Measurements from ENCODE around the gene KRT26. TPM values are rescaled to one million over a fixed set of nuclear protein-coding genes. Genes with fewer than 3 reads are reported as not detected.

KRT26 gene
- total RNA-seq, 1 experiment from 2014 or later = not detected

DNA sequence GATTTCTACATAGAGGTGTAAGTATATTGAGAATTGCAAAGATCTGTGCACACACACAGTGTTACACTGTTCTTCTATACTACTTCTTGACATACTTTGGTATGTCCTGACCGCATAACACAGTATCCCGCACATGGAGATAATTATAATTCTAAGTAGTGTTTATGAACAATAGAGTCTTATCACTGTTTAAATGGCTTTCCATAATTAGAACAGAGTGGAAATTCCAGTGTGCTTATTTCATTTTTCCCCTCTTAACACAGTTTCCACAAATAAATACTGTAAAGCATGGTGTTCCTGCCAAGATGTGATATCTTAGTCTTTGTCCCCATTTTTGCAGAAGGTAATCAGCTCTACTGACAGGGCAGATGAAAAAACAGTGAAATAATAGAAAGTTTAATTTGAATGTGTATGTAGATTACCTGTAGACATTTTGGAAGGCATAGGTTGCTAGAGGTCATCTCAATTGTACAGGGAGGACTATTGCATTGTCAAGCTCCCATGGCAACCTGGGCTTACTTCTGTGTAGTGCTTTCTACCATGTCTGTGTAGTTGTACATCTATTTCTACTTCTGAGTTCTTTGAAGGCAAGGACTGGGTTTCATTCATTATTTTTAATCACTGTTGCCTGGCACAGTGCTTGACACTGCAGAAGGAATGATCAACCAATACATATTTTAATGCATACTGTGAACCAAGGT is 37.9 kb upstream of the KRT26 start:
- H3K4me1 ChIP-seq (replicated peaks) = peaks cover 36% of the 10 kb centered on the region
- H3K27ac ChIP-seq = peak overlapping the region; percentile 78
- no peak overlapping the region for H3K4me3 ChIP-seq
- peak in 1 of 2 experiments; percentile 75 for DNase-seq (ENCODE audit: low read depth in 1 of 2, low spot score in 2 of 2)
- no peaks in the 10 kb centered on the region for H3K36me3 ChIP-seq
- no peaks in the 10 kb centered on the region for H3K9me3 ChIP-seq (replicated peaks)
- H3K27me3 ChIP-seq (replicated peaks) = no peaks in the 10 kb centered on the region

DNA sequence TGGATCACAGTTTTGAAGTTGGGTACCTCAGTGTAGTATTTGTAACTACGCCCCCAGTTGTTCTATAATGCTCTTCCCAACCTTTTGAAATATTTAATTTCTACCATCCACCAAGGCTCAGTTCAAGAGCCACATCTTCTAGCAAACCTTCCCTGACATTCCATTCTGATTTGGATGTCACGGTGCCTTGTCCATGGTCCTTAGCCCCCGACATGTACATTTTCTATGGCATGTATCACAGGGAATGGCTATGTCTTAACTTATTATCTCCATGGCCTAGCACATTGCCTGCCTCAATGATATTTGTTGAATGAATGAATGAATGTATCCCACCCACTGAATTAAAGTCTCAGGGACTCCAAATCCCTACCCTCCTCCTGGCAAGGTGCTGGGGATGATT is 34.1 kb upstream of the KRT26 start:
- DNase-seq (ENCODE audit: low read depth in 1 of 2, low spot score in 2 of 2) = no peak
- H3K4me3 ChIP-seq = no peak overlapping the region
- H3K4me1 ChIP-seq (replicated peaks) = peaks cover 29% of the 10 kb centered on the region
- no peaks in the 10 kb centered on the region for H3K36me3 ChIP-seq
- no peaks in the 10 kb centered on the region for H3K9me3 ChIP-seq (replicated peaks)
- H3K27ac ChIP-seq = no peak overlapping the region
- no peaks in the 10 kb centered on the region; the same call in 1 of the 2 replicates for H3K27me3 ChIP-seq (replicated peaks)

DNA sequence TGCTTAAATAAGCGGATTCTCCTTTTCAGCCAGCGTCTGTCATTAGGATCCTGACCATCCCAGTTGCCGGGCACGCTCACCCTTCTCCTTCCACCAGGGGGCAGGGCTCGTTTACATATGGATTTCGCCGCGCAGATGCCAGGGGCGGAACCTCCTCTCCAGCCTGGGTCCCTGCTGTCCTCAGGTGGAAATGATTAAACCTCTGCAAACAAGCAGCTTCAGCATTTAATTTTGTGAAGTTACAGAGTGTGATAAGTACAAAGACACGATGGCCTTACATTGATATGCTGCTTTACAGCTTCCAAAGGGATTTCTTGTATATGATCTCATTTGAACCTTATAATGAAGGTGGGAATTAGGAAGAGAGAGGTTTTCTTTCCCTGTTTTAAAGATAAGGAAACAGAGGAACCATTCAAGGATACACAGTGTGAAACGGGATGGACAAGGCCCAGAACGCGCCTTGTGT is 31.6 kb upstream of the KRT26 start:
- H3K4me3 ChIP-seq = no peak overlapping the region
- DNase-seq (ENCODE audit: low read depth in 1 of 2, low spot score in 2 of 2) = peak; percentile 71 to 78
- peaks cover 5% of the 10 kb centered on the region for H3K4me1 ChIP-seq (replicated peaks)
- no peaks in the 10 kb centered on the region for H3K36me3 ChIP-seq
- peaks cover 9% of the 10 kb centered on the region for H3K27me3 ChIP-seq (replicated peaks)
- H3K9me3 ChIP-seq (replicated peaks) = no peaks in the 10 kb centered on the region
- no peak overlapping the region for H3K27ac ChIP-seq

DNA sequence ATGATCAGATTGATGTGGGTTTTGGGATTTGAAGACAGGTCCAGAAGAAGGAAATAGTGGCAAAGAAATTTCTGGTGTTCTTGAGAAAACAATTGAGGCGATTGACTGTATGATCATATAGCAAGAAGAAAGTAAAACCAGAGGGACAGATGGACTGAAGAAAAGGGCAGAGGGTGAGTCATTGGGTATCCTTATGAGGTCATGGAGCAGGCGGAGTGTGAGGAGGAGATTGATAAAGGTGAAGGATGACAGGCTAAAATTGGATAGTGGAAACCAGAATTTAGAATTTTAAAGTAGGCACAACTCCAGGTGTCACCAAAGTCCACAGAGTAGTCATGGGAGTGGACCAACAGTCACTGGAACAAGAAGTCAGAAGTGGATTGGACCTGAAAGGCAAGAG is 29.2 kb upstream of the KRT26 start:
- Histone ChIP-seq H3K4me1 (replicated peaks) (peaks cover 3% of the 10 kb centered on the region; the same call in 1 of the 2 replicates), H3K27ac (no peak overlapping the region), H3K9me3 (replicated peaks) (no peaks in the 10 kb centered on the region), H3K4me3 (no peak overlapping the region), H3K27me3 (replicated peaks) (peaks cover 18% of the 10 kb centered on the region), H3K36me3 (no peaks in the 10 kb centered on the region)
- DNase-seq (ENCODE audit: low read depth in 1 of 2, low spot score in 2 of 2) = no peak

DNA sequence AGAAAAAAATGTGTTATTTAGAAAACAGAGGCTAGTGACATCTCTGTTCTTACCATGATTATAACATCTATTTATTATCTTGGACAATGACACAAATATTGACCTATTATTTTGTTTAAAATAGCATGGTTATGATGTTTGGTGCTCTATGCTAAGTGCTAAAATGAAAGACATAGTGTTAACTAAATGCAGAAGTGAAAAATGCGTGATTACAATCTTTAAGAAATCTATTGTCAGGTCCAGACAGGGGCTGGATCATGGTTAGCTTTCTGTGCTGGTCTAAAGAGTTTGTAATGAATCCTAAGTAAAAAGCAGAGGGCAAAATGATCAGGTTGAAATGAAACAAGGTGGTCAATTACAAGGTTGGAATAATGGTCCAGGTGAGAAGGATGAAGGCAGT is 28.4 kb upstream of the KRT26 start:
- H3K27me3 ChIP-seq (replicated peaks) = peaks cover 24% of the 10 kb centered on the region
- no peak overlapping the region for H3K4me3 ChIP-seq
- H3K36me3 ChIP-seq = no peaks in the 10 kb centered on the region
- peaks cover 3% of the 10 kb centered on the region; the same call in 1 of the 2 replicates for H3K4me1 ChIP-seq (replicated peaks)
- no peak overlapping the region for H3K27ac ChIP-seq
- no peak for DNase-seq (ENCODE audit: low read depth in 1 of 2, low spot score in 2 of 2)
- no peaks in the 10 kb centered on the region for H3K9me3 ChIP-seq (replicated peaks)

DNA sequence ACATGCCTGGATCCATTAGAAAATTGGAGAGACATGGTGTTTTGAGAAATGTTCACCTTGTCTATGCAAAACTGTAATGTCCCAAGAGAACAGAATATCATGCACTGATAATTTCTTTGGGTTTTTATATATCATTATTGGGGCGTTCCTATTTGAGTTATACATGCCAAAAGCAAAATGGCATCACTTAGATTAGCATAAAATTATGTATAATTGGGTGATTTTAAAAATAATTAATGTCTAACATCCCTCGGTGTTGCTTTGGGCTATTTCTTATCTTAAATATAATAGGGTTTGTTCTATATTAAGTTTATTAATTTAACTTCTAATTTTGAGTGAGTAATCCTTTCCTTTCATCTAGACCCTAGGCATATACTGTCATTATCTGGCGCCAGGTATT is 27.9 kb upstream of the KRT26 start, which contains the start of gene KRT28:
Gene KRT28, minus strand, starts transcription at position 101 of the 400 bp plus-strand sequence. Its CDS starts 66 bp downstream, at position 35.
- Histone ChIP-seq H3K36me3 (no peaks in the 10 kb centered on the region), H3K9me3 (replicated peaks) (no peaks in the 10 kb centered on the region), H3K27me3 (replicated peaks) (peaks cover 29% of the 10 kb centered on the region), H3K4me3 (no peak within 1 kb of the TSS), H3K4me1 (replicated peaks) (peaks cover 3% of the 10 kb centered on the region; the same call in 1 of the 2 replicates), H3K27ac (no peak within 1 kb of the TSS)
- DNase-seq (ENCODE audit: low read depth in 1 of 2, low spot score in 2 of 2) = no peak

DNA sequence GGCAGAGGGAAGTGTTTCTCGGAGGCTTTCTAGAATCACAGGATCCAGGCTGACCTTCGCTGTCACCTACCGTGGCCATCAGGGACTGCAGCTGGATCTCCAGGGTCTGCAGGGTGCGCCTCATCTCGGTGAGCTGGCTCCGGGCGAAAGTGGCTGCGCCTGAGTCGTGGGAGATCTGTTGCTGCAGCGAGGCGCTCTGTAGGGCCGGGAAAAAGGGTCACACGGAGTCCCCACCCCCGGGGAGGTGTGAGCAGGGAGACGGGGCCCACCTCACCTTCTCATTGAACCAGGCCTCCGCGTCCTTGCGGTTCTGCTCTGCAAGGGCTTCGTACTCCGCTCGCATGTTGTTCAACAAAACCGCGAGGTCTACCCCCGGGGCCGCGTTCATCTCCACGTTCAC is 24.8 kb upstream of the KRT26 start:
- DNase-seq (ENCODE audit: low read depth in 1 of 2, low spot score in 2 of 2) = no peak
- Histone ChIP-seq H3K27me3 (replicated peaks) (peaks cover 32% of the 10 kb centered on the region), H3K4me3 (no peak overlapping the region), H3K27ac (no peak overlapping the region), H3K36me3 (no peaks in the 10 kb centered on the region), H3K9me3 (replicated peaks) (no peaks in the 10 kb centered on the region), H3K4me1 (replicated peaks) (no peaks in the 10 kb centered on the region)

DNA sequence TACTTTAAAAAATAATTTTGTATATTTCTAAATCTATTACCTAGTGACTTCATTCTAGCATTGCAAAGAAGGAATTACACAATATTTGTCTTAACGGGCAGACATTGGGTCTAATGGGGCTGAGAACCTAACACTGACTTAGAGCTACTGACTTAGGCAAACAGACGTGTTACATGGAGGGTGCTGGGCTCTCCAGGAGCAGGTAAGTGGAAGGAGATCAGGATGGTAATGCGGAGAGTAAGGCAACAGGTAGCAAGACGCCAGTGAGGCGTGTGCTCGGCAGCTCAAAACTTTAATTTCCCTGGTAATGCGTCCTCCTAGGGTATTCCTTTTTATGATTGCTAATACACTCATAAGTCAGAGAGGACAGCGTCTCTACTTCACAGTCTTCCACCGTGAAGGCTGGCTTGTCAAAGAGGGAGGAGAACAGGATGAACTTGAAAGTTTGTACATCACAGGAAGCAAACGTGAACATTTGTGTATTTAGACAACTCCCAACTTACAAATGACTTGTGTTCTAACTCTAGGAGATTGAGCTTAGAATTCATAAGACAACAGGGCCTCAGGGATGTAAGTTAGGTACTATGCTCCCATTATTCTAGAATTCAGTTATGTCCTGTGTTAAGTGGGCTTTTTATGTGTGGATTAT is 23.1 kb upstream of the KRT26 start:
- DNase-seq (ENCODE audit: low read depth in 1 of 2, low spot score in 2 of 2) = no peak
- peaks cover 35% of the 10 kb centered on the region for H3K27me3 ChIP-seq (replicated peaks)
- no peaks in the 10 kb centered on the region for H3K9me3 ChIP-seq (replicated peaks)
- no peaks in the 10 kb centered on the region for H3K36me3 ChIP-seq
- no peak overlapping the region for H3K27ac ChIP-seq
- no peaks in the 10 kb centered on the region for H3K4me1 ChIP-seq (replicated peaks)
- H3K4me3 ChIP-seq = no peak overlapping the region

DNA sequence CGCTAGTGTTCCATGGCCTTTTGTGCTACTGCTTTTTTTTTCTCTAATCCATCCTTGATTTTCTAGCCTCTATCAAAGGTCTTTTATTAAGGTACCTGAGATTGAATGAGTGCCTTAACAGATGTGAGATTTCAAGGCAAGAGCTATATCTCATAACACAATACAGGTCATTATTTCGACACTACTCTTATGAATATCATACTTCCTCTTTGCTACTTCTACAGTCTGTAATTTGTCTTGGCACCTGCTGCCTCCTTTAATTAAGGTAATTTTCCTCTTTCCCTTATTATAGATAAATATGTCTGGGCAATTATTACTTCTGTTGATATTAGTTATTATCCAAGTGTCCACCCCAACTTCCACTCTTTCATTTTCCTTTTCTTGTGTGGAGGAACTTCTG is 22.5 kb upstream of the KRT26 start:
- H3K27ac ChIP-seq = no peak overlapping the region
- H3K4me3 ChIP-seq = no peak overlapping the region
- no peak for DNase-seq (ENCODE audit: low read depth in 1 of 2, low spot score in 2 of 2)
- H3K4me1 ChIP-seq (replicated peaks) = no peaks in the 10 kb centered on the region
- H3K27me3 ChIP-seq (replicated peaks) = peaks cover 34% of the 10 kb centered on the region
- no peaks in the 10 kb centered on the region for H3K9me3 ChIP-seq (replicated peaks)
- no peaks in the 10 kb centered on the region for H3K36me3 ChIP-seq

DNA sequence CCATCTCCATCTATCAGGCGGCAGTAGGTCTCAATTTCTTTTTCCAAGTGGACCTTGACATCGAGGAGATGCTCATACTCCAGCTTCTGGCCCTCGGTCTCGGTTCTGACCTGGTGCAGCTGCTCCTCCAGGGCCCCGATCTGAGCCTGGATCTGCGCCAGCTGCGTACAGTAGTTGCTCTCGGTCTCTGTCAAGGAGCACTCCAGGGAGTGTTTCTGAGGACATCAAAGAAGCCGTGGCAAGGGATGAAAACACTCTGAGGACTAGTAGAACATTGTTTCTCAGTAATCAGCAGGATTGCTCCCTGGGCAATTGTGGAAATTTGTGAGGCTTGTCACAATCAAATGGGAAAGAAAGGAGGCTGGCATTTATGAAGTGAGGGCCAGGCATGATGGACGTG is 21.8 kb upstream of the KRT26 start:
- DNase-seq (ENCODE audit: low read depth in 1 of 2, low spot score in 2 of 2) = no peak
- no peak overlapping the region for H3K27ac ChIP-seq
- H3K9me3 ChIP-seq (replicated peaks) = no peaks in the 10 kb centered on the region
- H3K4me1 ChIP-seq (replicated peaks) = no peaks in the 10 kb centered on the region
- no peaks in the 10 kb centered on the region for H3K36me3 ChIP-seq
- H3K4me3 ChIP-seq = no peak overlapping the region
- peaks cover 28% of the 10 kb centered on the region for H3K27me3 ChIP-seq (replicated peaks)

DNA sequence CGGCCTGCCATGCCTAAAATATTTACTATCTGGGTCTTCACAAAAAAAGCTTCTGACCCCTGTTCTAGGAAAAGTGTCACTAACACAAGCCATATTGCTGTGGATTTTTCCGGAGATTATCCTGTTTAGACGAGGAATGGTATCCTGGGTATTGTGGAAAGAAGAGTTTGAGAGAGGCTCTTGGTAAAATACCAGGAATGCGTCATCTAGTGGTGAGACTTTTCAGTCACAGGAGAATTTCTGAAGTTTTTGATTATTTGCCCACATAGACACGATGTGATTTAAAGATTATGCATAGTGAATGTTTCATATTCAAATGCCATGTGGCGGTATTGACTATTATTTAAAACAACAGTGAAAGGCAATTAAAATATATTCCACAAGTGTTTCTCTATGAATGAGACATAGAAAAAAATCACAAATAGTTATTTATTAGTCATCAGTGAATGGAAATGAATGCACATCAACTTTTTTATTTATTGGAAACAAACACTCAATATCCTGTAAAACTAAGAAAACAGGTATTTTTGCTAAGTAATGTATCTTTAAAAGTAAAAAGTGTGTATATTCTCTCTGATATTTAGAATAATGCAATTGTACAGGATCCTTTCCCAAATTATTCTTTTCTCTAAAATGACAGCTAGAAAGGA is 19.9 kb upstream of the KRT26 start:
- Histone ChIP-seq H3K4me1 (replicated peaks) (no peaks in the 10 kb centered on the region), H3K4me3 (no peak overlapping the region), H3K27ac (no peak overlapping the region), H3K27me3 (replicated peaks) (peaks cover 23% of the 10 kb centered on the region; the same call in 1 of the 2 replicates), H3K36me3 (no peaks in the 10 kb centered on the region), H3K9me3 (replicated peaks) (no peaks in the 10 kb centered on the region)
- DNase-seq (ENCODE audit: low read depth in 1 of 2, low spot score in 2 of 2) = no peak

DNA sequence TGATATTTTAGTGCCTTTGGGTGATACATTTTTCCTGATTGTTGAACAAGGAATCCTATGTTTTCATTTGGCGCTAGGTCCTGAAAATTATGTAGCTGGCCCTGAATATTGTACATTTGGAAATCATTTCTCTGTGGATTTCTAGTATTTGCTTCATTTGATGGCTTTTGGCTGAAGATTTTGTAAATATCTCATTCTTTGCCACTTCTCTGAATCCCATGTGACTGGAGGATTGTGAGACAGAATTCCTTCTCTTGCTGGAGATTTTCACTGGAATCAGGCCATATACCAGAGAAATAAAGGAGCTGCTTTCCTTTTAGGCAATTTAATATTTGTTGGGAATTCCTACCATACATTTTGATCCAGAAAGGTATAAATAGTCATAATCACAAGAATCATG is 19.1 kb upstream of the KRT26 start:
- DNase-seq (ENCODE audit: low read depth in 1 of 2, low spot score in 2 of 2) = no peak
- H3K27ac ChIP-seq = no peak overlapping the region
- H3K27me3 ChIP-seq (replicated peaks) = peaks cover 23% of the 10 kb centered on the region; the same call in 1 of the 2 replicates

DNA sequence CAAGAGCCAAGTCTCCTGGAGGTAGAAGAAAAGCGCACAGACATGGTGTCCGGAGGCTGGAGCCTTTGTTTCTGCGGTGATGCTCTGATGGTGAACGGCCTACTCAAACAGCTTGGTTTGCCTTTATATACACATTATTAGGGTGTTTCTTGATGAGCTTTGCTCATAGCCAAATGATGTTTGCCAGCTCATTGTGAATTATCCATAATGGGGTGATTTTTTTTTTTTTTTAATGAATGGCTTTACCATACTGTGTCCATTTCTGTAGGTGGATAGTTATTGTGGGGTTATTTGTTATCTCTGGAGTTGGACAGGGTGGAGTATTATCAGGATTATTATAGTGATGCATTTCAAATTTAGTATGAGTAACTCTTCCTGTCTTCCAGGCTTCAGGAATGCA is 10.4 kb upstream of the KRT26 start, which contains the start of gene KRT27:
Gene KRT27, minus strand, starts transcription at position 101 of the 400 bp plus-strand sequence. Its CDS starts 57 bp downstream, at position 44.
- H3K27ac ChIP-seq = no peak within 1 kb of the TSS
- no peaks in the 10 kb centered on the region for H3K36me3 ChIP-seq
- no peaks in the 10 kb centered on the region for H3K4me1 ChIP-seq (replicated peaks)

More for the DNA sequence above, 19.1 kb upstream of the KRT26 start:
- no peak overlapping the region for H3K4me3 ChIP-seq
- no peaks in the 10 kb centered on the region for H3K4me1 ChIP-seq (replicated peaks)
- H3K36me3 ChIP-seq = no peaks in the 10 kb centered on the region
- H3K9me3 ChIP-seq (replicated peaks) = no peaks in the 10 kb centered on the region

More for the DNA sequence above, 10.4 kb upstream of the KRT26 start, which contains the start of gene KRT27:
- Histone ChIP-seq H3K9me3 (replicated peaks) (no peaks in the 10 kb centered on the region), H3K27me3 (replicated peaks) (peaks cover 6% of the 10 kb centered on the region; the same call in 1 of the 2 replicates), H3K4me3 (no peak within 1 kb of the TSS)
- DNase-seq (ENCODE audit: low read depth in 1 of 2, low spot score in 2 of 2) = no peak
